Left lung (tissue), 10 donors: ENCODE data around the gene ZFX. TPM values are rescaled to one million over a fixed set of nuclear protein-coding genes. Genes with fewer than 3 reads are reported as not detected.

Experiments used
- ATAC-seq: fragments of 200-7000 bp; cut with Tn5 transposase; one replicate; pipeline ENCODE4 v1.9.1; 2020; ENCODE audit warnings: moderate library complexity
- DNase-seq, 4 donors: peaks; one replicate each; pipeline ENCODE4 v3.0.0-alpha.2; 2013 to 2020
- H3K27ac ChIP-seq, 2 donors: fragments of 200-600 bp; sonication (generic) in 1 of 2; one replicate each; pipeline versions ENCODE4 v1.5.0 to v1.8.0; 2020 to 2021
- H3K27me3 ChIP-seq, 2 donors: fragments of 200-600 bp; sonication (generic) in 1 of 2; one replicate each; pipeline versions ENCODE4 v1.5.0 to v1.8.0; 2020 to 2021
- H3K36me3 ChIP-seq, 2 donors: fragments of 200-600 bp; sonication (generic) in 1 of 2; one replicate each; pipeline versions ENCODE4 v1.5.0 to v1.8.0; 2020 to 2021
- H3K4me1 ChIP-seq, 2 donors: fragments of 200-600 bp; one replicate each; pipeline ENCODE4 v1.8.0; 2021
- H3K4me3 ChIP-seq, 2 donors: fragments of 200-600 bp; sonication (generic) in 1 of 2; one replicate each; pipeline versions ENCODE4 v1.5.0 to v1.8.0; 2020 to 2021; ENCODE audit warnings: mild to moderate bottlenecking in 1 of 2
- H3K9me3 ChIP-seq, 2 donors: fragments of 200-600 bp; sonication (generic) in 1 of 2; one replicate each; pipeline versions ENCODE4 v1.5.0 to v1.8.0; 2020 to 2021
- intact Hi-C, 2 donors: fragments of 100-400 bp; cut with DNase I; formaldehyde crosslinking; loops; one replicate each; pipeline versions ENCODE4 v1.11.2 to v1.14.2; 2022
- polyA plus RNA-seq, 6 donors: library from polyadenylated mRNA; unstranded; fragments of 120-200 nt; gene quantifications; one replicate each; pipeline ENCODE4 v1.2.1, GENCODE V29; 2013; ENCODE audit not compliant: insufficient read length in 6 of 6
- total RNA-seq, 2 donors: library from RNA; stranded (reverse); fragmentation: NEBNext Ultra II Directional; extraction: Animal tissue kit (Norgen Biotek cat#: 25700); gene quantifications; one replicate each; pipeline ENCODE4 v1.2.1, GENCODE V29; 2021
- TF ChIP-seq, protein P1 (sequence below), 2 donors: fragments of 200-600 bp; sonication (generic) in 1 of 2; IDR thresholded peaks; one replicate each; pipeline versions ENCODE4 v1.5.0 to v1.8.0; 2021; ENCODE audit warnings: antibody characterized with exemption in 2 of 2
- donor health status: DM: no; HTN: yes; CAD: no.
- donor health status: DM: no; HTN: no; CAD: no.

Gene ZFX
- total and polyA plus RNA-seq, 8 donors = 29.4 to 50.7 (median 42.5) TPM

GRCh38 chrX:24169211-24169610, 19.7 kb downstream of the ZFX start:
- ATAC-seq = peak; percentile 47

DNA sequence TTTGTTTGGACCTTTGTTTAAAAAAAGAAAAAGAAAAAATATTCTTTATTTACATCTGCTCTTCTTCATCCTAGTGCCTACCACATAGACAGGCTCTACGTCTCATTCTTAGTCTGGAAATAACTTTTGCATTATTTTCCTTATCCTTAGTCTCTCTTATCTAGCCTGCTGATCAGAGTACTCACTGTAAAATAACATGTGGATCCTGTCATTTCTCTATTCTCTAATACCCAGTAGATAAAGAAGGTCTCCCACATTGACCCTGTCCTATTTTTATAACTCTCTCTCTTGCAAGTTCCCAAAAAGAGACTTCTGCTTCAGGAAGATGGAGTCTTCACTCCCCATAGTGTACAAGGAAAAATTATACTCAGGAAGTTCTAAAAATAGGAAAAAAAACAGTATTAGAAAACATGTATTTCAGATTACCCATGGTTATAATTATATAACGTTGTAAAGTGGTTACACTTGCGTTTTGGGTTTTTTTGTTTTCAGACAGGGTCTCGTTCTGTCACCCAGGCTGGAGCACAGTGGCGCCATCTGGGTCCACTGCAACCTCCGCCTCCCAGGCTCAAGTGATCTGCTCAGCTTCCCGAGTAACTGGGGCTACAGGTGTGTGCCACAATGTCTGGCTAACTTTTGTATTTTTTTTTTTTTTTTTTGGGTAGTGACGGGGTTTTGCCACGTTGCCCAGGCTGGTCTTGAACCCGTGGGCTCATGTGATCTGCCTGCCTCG, 23.8 kb downstream of the ZFX start:
- H3K4me3 ChIP-seq = no peak overlapping the region
- H3K27ac ChIP-seq = no peak overlapping the region
- no peak for ATAC-seq
- H3K9me3 ChIP-seq = no peaks in the 10 kb centered on the region
- H3K27me3 ChIP-seq = no peaks in the 10 kb centered on the region
- TF ChIP-seq, protein P1, sequence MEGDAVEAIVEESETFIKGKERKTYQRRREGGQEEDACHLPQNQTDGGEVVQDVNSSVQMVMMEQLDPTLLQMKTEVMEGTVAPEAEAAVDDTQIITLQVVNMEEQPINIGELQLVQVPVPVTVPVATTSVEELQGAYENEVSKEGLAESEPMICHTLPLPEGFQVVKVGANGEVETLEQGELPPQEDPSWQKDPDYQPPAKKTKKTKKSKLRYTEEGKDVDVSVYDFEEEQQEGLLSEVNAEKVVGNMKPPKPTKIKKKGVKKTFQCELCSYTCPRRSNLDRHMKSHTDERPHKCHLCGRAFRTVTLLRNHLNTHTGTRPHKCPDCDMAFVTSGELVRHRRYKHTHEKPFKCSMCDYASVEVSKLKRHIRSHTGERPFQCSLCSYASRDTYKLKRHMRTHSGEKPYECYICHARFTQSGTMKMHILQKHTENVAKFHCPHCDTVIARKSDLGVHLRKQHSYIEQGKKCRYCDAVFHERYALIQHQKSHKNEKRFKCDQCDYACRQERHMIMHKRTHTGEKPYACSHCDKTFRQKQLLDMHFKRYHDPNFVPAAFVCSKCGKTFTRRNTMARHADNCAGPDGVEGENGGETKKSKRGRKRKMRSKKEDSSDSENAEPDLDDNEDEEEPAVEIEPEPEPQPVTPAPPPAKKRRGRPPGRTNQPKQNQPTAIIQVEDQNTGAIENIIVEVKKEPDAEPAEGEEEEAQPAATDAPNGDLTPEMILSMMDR (IDR thresholded peaks at IDR 0.05) = no peak
- intact Hi-C loops = no loop called here
- peaks cover 0 to 56% of the 10 kb centered on the region in 2 donors for H3K36me3 ChIP-seq
- peaks cover 12% of the 10 kb centered on the region in 2 donors for H3K4me1 ChIP-seq
- no peak for DNase-seq

More at GRCh38 chrX:24169211-24169610, 19.7 kb downstream of the ZFX start:
- H3K9me3 ChIP-seq = no peaks in the 10 kb centered on the region
- intact Hi-C loops = no loop called here
- H3K27ac ChIP-seq = peak overlapping the region; percentile 15 to 18
- no peak for DNase-seq
- TF ChIP-seq, protein P1 (IDR thresholded peaks at IDR 0.05) = no peak
- H3K27me3 ChIP-seq = no peaks in the 10 kb centered on the region
- H3K36me3 ChIP-seq = peaks cover 0 to 16% of the 10 kb centered on the region in 2 donors
- peaks cover 27 to 34% of the 10 kb centered on the region in 2 donors for H3K4me1 ChIP-seq
- H3K4me3 ChIP-seq = no peak overlapping the region

DNA sequence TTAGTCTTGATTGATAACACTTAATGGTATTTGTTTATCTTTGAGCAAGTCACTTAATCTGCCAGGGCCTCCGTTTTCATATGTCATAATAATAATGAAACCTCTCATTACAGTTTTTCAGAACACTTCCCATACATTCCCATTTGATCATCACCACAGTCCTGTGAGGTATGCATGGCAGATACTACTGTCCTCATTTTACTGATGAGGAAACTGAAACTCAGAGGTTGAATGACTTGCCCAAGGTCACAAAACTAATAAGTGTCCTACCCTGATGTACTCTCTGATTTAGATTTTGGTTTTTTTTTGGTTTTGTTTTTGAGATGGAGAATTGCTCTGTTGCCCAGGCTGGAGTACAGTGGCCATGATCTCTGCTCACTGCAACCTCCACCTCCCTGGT, 25.7 kb downstream of the ZFX start:
- no peaks in the 10 kb centered on the region for H3K9me3 ChIP-seq
- ATAC-seq = no peak
- no peak for DNase-seq
- H3K27ac ChIP-seq = no peak overlapping the region
- TF ChIP-seq, protein P1 (IDR thresholded peaks at IDR 0.05) = no peak
- H3K27me3 ChIP-seq = no peaks in the 10 kb centered on the region
- intact Hi-C loops = no loop called here
- H3K4me1 ChIP-seq = no peaks in the 10 kb centered on the region
- no peak overlapping the region for H3K4me3 ChIP-seq
- peaks cover 3 to 75% of the 10 kb centered on the region in 2 donors for H3K36me3 ChIP-seq

DNA sequence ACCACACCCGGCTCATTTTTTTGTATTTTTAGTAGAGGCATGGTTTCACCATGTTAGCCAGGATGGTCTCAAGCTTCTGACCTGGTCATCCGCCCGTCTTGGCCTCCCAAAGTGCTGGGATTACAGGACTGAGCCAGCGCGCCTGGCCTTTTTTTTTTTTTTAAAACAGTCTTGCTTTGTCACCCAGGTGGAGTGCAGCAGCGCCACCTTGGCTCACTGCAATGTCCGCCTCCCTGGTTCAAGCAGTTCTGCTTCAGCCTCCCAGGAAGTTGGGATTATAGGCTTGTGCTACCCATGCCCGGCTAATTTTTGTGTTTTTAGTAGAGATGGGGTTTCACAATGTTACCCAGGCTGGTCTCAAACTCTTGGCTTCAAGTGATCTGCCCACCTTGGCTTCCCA, 28.9 kb downstream of the ZFX start:
- Histone ChIP-seq H3K27me3 (no peaks in the 10 kb centered on the region), H3K4me1 (no peaks in the 10 kb centered on the region), H3K27ac (no peak overlapping the region), H3K9me3 (no peaks in the 10 kb centered on the region), H3K4me3 (no peak overlapping the region), H3K36me3 (peaks cover 3 to 74% of the 10 kb centered on the region in 2 donors)
- DNase-seq = no peak
- intact Hi-C loops = no loop called here
- TF ChIP-seq, protein P1 (IDR thresholded peaks at IDR 0.05) = no peak
- ATAC-seq = no peak

- Histone ChIP-seq H3K4me3 (no peak overlapping the region), H3K27me3 (no peaks in the 10 kb centered on the region), H3K9me3 (no peaks in the 10 kb centered on the region), H3K4me1 (peaks cover 0 to 12% of the 10 kb centered on the region in 2 donors), H3K27ac (no peak overlapping the region), H3K36me3 (peaks cover 3 to 23% of the 10 kb centered on the region in 2 donors)
- ATAC-seq (peak; percentile 44), DNase-seq (no peak)
- TF ChIP-seq, protein P1 (IDR thresholded peaks at IDR 0.05) = no peak
- intact Hi-C loops = no loop called here
Observed at GRCh38 chrX:24184018-24184417, 34.5 kb downstream of the ZFX start.
